Fibroblast of lung (primary cell): Measurements from ENCODE around the gene WDR62. TPM values are rescaled to one million over a fixed set of nuclear protein-coding genes. Genes with fewer than 3 reads are reported as not detected.

Source experiments
- DNase-seq, 2 donors: peaks; one replicate each; pipeline versions ENCODE4 v3.0.0 to v3.0.0-alpha.2; 2010; ENCODE audit warnings: low read depth in 2 of 2
- H2AFZ ChIP-seq: 2 replicates; pipeline ENCODE4 v1.5.1; 2012; ENCODE audit warnings: low read length, control low read depth, inconsistent platforms
- H3K27ac ChIP-seq: 2 replicates; pipeline ENCODE4 v1.5.1; 2011; ENCODE audit warnings: low read length, control low read depth; ENCODE audit not compliant: insufficient read depth
- H3K27me3 ChIP-seq: 2 replicates; pipeline ENCODE4 v1.5.1; 2011; ENCODE audit warnings: mild to moderate bottlenecking, low read length; ENCODE audit not compliant: control insufficient read depth, insufficient read depth
- H3K36me3 ChIP-seq: 2 replicates; pipeline ENCODE4 v1.5.1; 2011; ENCODE audit warnings: low read length; ENCODE audit not compliant: control insufficient read depth, insufficient read depth
- H3K4me1 ChIP-seq: 2 replicates; pipeline ENCODE4 v1.5.1; 2011; ENCODE audit warnings: low read length; ENCODE audit not compliant: control insufficient read depth, insufficient read depth; ENCODE audit errors: extremely low read depth
- H3K4me2 ChIP-seq: 2 replicates; pipeline ENCODE4 v1.5.1; 2011; ENCODE audit warnings: low read length, control low read depth; ENCODE audit not compliant: insufficient read depth; ENCODE audit errors: extremely low read depth
- H3K4me3 ChIP-seq, 4 experiments: fragments of 200-600 bp in 1 of 4; sonication (generic) in 1 of 4; replicated peaks in 1 of 4; 2 replicates each; pipeline ENCODE4 v1.5.1; 2011 to 2016; ENCODE audit warnings: low read length in 4 of 4, low read depth in 3 of 4, mild to moderate bottlenecking in 3 of 4, control low read depth in 2 of 4, inconsistent platforms in 1 of 4, mixed read lengths in 1 of 4; ENCODE audit not compliant: insufficient read depth in 1 of 4; ENCODE audit errors: control extremely low read depth in 1 of 4
- H3K79me2 ChIP-seq: 2 replicates; pipeline ENCODE4 v1.5.1; 2012; ENCODE audit warnings: mild to moderate bottlenecking, low read length, inconsistent platforms; ENCODE audit not compliant: control insufficient read depth, insufficient read depth
- H3K9ac ChIP-seq: 2 replicates; pipeline ENCODE4 v1.5.1; 2011; ENCODE audit warnings: mild to moderate bottlenecking, low read length, control low read depth; ENCODE audit not compliant: insufficient read depth
- H3K9me3 ChIP-seq: 2 replicates; pipeline ENCODE4 v1.5.1; 2012; ENCODE audit warnings: low read depth, low read length; ENCODE audit not compliant: control insufficient read depth, insufficient read depth
- H4K20me1 ChIP-seq: 2 replicates; pipeline ENCODE4 v1.5.1; 2011; ENCODE audit warnings: low read length; ENCODE audit not compliant: control insufficient read depth, insufficient read depth; ENCODE audit errors: extremely low read depth
- CTCF ChIP-seq, 2 donors: IDR thresholded peaks in 1 of 2; conservative IDR thresholded peaks in 1 of 2; 1 replicate in 1 of 2; 2 replicates in 1 of 2; pipeline ENCODE4 v1.5.1; 2011 to 2012; ENCODE audit warnings: low read length in 2 of 2, control low read depth in 1 of 2, inconsistent platforms in 1 of 2, low read depth in 1 of 2, mild to moderate bottlenecking in 1 of 2
- EZH2 ChIP-seq: IDR thresholded peaks from 2 replicates; pipeline ENCODE4 v1.5.1; 2012; ENCODE audit warnings: low read length, control low read depth, mild to moderate bottlenecking; ENCODE audit errors: missing control alignments
- polyA plus RNA-seq, 2 donors: library from polyadenylated mRNA; depleted of rRNA in 1 of 2; stranded (reverse) in 1 of 2; unstranded in 1 of 2; fragments of >200 nt; gene quantifications; 2 replicates each; pipeline ENCODE4 v1.2.1, GENCODE V29; 2011 to 2012; ENCODE audit warnings: missing spikeins in 1 of 2
- total RNA-seq: library from RNA; depleted of rRNA; stranded (reverse); fragments of >200 nt; gene quantifications from 2 replicates; pipeline ENCODE4 v1.2.1, GENCODE V29; 2014

WDR62 gene
- total and polyA plus RNA-seq, 2 donors (not counting 1 experiment from before 2014, with no cell fraction given): 1.1 to 2.8 TPM

DNA sequence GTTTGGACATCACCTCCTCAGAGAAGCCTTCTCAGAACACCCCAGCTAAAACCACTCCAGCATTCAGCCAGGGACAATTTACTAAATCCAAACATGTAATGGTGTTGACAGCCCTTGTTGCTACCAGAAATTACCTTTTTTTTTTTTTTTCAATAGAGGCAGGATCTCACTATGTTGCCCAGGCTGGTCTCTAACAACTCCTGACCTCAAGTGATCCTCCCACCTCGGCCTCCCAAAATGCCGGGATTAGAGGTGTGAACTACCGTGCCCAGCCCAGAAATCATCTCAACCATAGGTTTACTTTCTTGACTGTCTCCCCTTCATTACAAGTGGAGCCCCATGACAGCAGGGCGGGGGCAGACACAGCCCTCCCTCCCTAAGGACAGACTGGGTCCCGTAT is 31.3 kb upstream of the WDR62 start:
- H3K27me3 ChIP-seq: no peaks in the 10 kb centered on the region
- no peaks in the 10 kb centered on the region for H3K79me2 ChIP-seq
- no peak overlapping the region for H3K27ac ChIP-seq
- H3K9ac ChIP-seq: no peak overlapping the region
- H3K4me3 ChIP-seq: no peak overlapping the region
- H3K4me2 ChIP-seq: no peak overlapping the region
- no peaks in the 10 kb centered on the region for H3K4me1 ChIP-seq
- H2AFZ ChIP-seq: no peak overlapping the region
- no peak for DNase-seq
- TF ChIP-seq CTCF (conservative IDR thresholded peaks at IDR 0.05 in 1 of 2, IDR thresholded peaks at IDR 0.05 in 1 of 2; ENCODE audit: low read depth in 1 of 2, low read length in 2 of 2) (no peak), EZH2 (no peak)
- no peaks in the 10 kb centered on the region for H3K9me3 ChIP-seq
- peaks cover 27% of the 10 kb centered on the region for H3K36me3 ChIP-seq
- no peaks in the 10 kb centered on the region for H4K20me1 ChIP-seq

DNA sequence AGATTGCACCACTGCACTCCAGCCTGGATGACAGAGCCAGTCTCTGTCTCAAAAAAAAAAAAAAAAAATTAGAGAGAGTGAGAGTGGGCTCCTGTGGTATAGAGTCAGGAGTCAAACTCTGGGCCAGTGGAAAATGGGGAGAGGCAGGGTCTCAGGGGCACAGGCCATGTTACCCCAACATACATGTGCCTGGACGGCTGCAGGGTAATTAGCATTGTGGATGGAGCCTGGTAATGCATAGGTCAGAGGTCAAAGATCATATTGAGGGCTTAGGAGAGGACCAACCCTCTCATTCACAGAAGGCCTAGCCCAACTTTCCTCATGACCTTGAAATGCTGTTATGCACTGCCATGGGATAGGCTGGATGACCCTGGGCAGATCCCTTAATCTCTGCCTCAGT is 29.2 kb upstream of the WDR62 start:
- no peaks in the 10 kb centered on the region for H3K4me1 ChIP-seq
- H3K27me3 ChIP-seq: no peaks in the 10 kb centered on the region
- H3K4me2 ChIP-seq: no peak overlapping the region
- TF ChIP-seq EZH2 (no peak), CTCF (conservative IDR thresholded peaks at IDR 0.05 in 1 of 2, IDR thresholded peaks at IDR 0.05 in 1 of 2; ENCODE audit: low read depth in 1 of 2, low read length in 2 of 2) (no peak)
- no peaks in the 10 kb centered on the region for H4K20me1 ChIP-seq
- DNase-seq: no peak
- H3K4me3 ChIP-seq: no peak overlapping the region
- H2AFZ ChIP-seq: no peak overlapping the region
- H3K9ac ChIP-seq: no peak overlapping the region
- H3K36me3 ChIP-seq: peaks cover 21% of the 10 kb centered on the region
- H3K79me2 ChIP-seq: no peaks in the 10 kb centered on the region
- no peak overlapping the region for H3K27ac ChIP-seq
- no peaks in the 10 kb centered on the region for H3K9me3 ChIP-seq

GRCh38 chr19:36026091-36026876 is 28.4 kb upstream of the WDR62 start:
- no peak for TF ChIP-seq CTCF (conservative IDR thresholded peaks at IDR 0.05 in 1 of 2, IDR thresholded peaks at IDR 0.05 in 1 of 2; ENCODE audit: low read depth in 1 of 2, low read length in 2 of 2)
- no peak for TF ChIP-seq EZH2
- Histone ChIP-seq H4K20me1 (no peaks in the 10 kb centered on the region), H3K4me2 (no peak overlapping the region), H3K36me3 (peaks cover 21% of the 10 kb centered on the region), H3K27me3 (no peaks in the 10 kb centered on the region), H3K27ac (no peak overlapping the region), H3K4me1 (no peaks in the 10 kb centered on the region), H3K79me2 (no peaks in the 10 kb centered on the region), H2AFZ (no peak overlapping the region), H3K9me3 (no peaks in the 10 kb centered on the region), H3K9ac (no peak overlapping the region), H3K4me3 (no peak overlapping the region)
- DNase-seq: no peak
